Effector CD8-positive, alpha-beta T cell (primary cell): Measurements from ENCODE around the gene MPRIP.

ENCODE experiments used
- DNase-seq: peaks from one replicate; lab custom pipeline; 2025; lab: John Stamatoyannopoulos, UW

Gene MPRIP

GRCh38 chr17:17232303-17232621 lies 190.0 kb downstream of the MPRIP start:
- DNase-seq: no peak

- DNase-seq: no peak
Observed at GRCh38 chr17:17235212-17236174, 193.2 kb downstream of the MPRIP start.

GRCh38 chr17:17236295-17237025 lies 194.2 kb downstream of the MPRIP start:
- no peak for DNase-seq

GRCh38 chr17:17237026-17237799 lies 195.0 kb downstream of the MPRIP start, which contains the start of gene FLCN:
FLCN (minus strand) TSS chr17:17237168; CDS start chr17:17228137, 9,031 bp downstream.
- peak; percentile 84 for DNase-seq

- DNase-seq: no peak
Observed at GRCh38 chr17:17239832-17240231, 197.6 kb downstream of the MPRIP start.

- no peak for DNase-seq
Observed at GRCh38 chr17:17241656-17242055, 199.4 kb downstream of the MPRIP start.

- DNase-seq: no peak
Observed at GRCh38 chr17:17242246-17242645, 200.0 kb downstream of the MPRIP start.
